IPS DF 4.7 (cell line): ENCODE results near the gene ENAH.
"Not testable (repeated sequence)": the region's sequence is repeated elsewhere in the genome, so short reads cannot be mapped to it uniquely, and the experiment has no call there.

ENCODE experiments used
- DNase-seq: peaks from one replicate; pipeline ENCODE4 v3.0.0-alpha.2; 2013; ENCODE audit warnings: low spot score; ENCODE audit errors: extremely low read depth

Gene ENAH

GRCh38 chr1:225532240-225532944 lies 120.5 kb downstream of the ENAH start:
- no peak for DNase-seq

- no peak for DNase-seq
Measured at GRCh38 chr1:225529726-225530125, 123.2 kb downstream of the ENAH start.

- no peak for DNase-seq
Measured at GRCh38 chr1:225527575-225527974, 125.3 kb downstream of the ENAH start.

- no peak for DNase-seq
Measured at GRCh38 chr1:225526878-225527277, 126.0 kb downstream of the ENAH start.

- no peak for DNase-seq
Measured at GRCh38 chr1:225525377-225525776, 127.5 kb downstream of the ENAH start.

GRCh38 chr1:225524570-225524969 lies 128.4 kb downstream of the ENAH start:
- no peak for DNase-seq

- DNase-seq: no peak
Measured at GRCh38 chr1:225523263-225523950, 129.5 kb downstream of the ENAH start.

GRCh38 chr1:225522588-225523262 lies 130.2 kb downstream of the ENAH start:
- no peak for DNase-seq

- no peak for DNase-seq
Measured at GRCh38 chr1:225520587-225521227, 132.2 kb downstream of the ENAH start.

- no peak for DNase-seq
Measured at GRCh38 chr1:225519166-225519863, 133.6 kb downstream of the ENAH start.

GRCh38 chr1:225517697-225518096 lies 135.2 kb downstream of the ENAH start:
- DNase-seq: no peak

GRCh38 chr1:225517221-225517620 lies 135.7 kb downstream of the ENAH start:
- DNase-seq: no peak

GRCh38 chr1:225514671-225515081 lies 138.2 kb downstream of the ENAH start:
- no peak for DNase-seq

- not testable (repeated sequence) for DNase-seq
Measured at GRCh38 chr1:225513576-225513975, 139.3 kb downstream of the ENAH start.

GRCh38 chr1:225511828-225512381 lies 141.0 kb downstream of the ENAH start:
- DNase-seq: no peak

GRCh38 chr1:225510740-225511139 lies 142.2 kb downstream of the ENAH start:
- DNase-seq: not testable (repeated sequence)

- no peak for DNase-seq
Measured at GRCh38 chr1:225509770-225510169, 143.2 kb downstream of the ENAH start.

GRCh38 chr1:225509376-225509707 lies 143.6 kb downstream of the ENAH start:
- DNase-seq: no peak

- DNase-seq: peak; percentile 53
Measured at GRCh38 chr1:225508538-225509375, 144.2 kb downstream of the ENAH start.

GRCh38 chr1:225506727-225507126 lies 146.2 kb downstream of the ENAH start:
- no peak for DNase-seq
